ENCODE measurements around the gene EIF2S3.

The EIF2S3 gene

GRCh38 chrX:24125028-24125612, 70.4 kb downstream of the EIF2S3 start:
- in situ Hi-C loops (cut with HindIII; ENCODE audit: low sequenced_read_pairs), result no loop called here
